ENCODE measurements around the gene ATP11A. TPM values are rescaled to one million over a fixed set of nuclear protein-coding genes. Genes with fewer than 3 reads are reported as not detected.

ATP11A gene
- total and polyA plus RNA-seq, 2 experiments from 2014 or later = 12.3 to 52.6 TPM

DNA sequence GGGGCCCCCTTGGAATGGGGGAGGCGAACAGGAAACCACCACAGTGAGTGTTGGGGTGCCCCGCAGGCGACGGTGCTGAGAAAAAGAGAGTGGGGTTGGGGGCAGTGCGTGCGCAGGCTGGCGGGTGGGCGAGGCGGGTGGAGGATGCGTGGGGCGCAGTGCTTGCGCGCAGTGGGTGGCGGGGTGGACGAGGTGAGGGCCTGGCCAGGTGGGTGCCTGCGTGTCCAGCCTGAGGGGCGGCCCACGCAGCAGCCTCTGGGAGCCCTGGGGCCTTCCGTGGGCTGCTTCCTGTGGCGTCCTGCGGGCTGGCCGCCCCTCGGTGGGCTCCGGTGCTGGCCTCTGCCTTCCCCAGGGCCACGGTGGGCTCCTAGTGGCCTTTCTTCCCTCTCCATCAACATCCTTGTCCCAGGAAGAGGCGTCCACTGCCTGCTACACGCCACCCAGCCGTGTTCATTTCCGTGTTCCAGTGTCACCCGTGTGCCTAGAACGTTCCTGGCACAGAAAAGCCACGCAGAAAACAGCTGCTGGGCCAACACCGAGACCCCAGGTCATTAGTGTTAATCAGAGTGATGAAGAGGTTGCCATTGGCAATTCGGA lies 7.1 kb downstream of the ATP11A start:
- no peak for TF ChIP-seq JUNB (IDR thresholded peaks at IDR 0.05; ENCODE audit: unreplicated experiment)
- TF ChIP-seq, protein P1, sequence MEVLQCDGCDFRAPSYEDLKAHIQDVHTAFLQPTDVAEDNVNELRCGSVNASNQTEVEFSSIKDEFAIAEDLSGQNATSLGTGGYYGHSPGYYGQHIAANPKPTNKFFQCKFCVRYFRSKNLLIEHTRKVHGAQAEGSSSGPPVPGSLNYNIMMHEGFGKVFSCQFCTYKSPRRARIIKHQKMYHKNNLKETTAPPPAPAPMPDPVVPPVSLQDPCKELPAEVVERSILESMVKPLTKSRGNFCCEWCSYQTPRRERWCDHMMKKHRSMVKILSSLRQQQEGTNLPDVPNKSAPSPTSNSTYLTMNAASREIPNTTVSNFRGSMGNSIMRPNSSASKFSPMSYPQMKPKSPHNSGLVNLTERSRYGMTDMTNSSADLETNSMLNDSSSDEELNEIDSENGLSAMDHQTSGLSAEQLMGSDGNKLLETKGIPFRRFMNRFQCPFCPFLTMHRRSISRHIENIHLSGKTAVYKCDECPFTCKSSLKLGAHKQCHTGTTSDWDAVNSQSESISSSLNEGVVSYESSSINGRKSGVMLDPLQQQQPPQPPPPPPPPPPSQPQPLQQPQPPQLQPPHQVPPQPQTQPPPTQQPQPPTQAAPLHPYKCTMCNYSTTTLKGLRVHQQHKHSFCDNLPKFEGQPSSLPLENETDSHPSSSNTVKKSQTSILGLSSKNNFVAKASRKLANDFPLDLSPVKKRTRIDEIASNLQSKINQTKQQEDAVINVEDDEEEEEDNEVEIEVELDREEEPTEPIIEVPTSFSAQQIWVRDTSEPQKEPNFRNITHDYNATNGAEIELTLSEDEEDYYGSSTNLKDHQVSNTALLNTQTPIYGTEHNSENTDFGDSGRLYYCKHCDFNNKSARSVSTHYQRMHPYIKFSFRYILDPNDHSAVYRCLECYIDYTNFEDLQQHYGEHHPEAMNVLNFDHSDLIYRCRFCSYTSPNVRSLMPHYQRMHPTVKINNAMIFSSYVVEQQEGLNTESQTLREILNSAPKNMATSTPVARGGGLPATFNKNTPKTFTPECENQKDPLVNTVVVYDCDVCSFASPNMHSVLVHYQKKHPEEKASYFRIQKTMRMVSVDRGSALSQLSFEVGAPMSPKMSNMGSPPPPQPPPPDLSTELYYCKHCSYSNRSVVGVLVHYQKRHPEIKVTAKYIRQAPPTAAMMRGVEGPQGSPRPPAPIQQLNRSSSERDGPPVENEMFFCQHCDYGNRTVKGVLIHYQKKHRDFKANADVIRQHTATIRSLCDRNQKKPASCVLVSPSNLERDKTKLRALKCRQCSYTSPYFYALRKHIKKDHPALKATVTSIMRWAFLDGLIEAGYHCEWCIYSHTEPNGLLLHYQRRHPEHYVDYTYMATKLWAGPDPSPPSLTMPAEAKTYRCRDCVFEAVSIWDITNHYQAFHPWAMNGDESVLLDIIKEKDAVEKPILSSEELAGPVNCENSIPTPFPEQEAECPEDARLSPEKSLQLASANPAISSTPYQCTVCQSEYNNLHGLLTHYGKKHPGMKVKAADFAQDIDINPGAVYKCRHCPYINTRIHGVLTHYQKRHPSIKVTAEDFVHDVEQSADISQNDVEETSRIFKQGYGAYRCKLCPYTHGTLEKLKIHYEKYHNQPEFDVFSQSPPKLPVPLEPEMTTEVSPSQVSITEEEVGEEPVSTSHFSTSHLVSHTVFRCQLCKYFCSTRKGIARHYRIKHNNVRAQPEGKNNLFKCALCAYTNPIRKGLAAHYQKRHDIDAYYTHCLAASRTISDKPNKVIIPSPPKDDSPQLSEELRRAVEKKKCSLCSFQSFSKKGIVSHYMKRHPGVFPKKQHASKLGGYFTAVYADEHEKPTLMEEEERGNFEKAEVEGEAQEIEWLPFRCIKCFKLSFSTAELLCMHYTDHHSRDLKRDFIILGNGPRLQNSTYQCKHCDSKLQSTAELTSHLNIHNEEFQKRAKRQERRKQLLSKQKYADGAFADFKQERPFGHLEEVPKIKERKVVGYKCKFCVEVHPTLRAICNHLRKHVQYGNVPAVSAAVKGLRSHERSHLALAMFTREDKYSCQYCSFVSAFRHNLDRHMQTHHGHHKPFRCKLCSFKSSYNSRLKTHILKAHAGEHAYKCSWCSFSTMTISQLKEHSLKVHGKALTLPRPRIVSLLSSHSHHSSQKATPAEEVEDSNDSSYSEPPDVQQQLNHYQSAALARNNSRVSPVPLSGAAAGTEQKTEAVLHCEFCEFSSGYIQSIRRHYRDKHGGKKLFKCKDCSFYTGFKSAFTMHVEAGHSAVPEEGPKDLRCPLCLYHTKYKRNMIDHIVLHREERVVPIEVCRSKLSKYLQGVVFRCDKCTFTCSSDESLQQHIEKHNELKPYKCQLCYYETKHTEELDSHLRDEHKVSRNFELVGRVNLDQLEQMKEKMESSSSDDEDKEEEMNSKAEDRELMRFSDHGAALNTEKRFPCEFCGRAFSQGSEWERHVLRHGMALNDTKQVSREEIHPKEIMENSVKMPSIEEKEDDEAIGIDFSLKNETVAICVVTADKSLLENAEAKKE (CRISPR knock-in tag; IDR thresholded peaks at IDR 0.05) = no peak
- TF ChIP-seq EZH2phosphoT487 (IDR thresholded peaks at IDR 0.05; ENCODE audit: unreplicated experiment) = no peak
- no peak for TF ChIP-seq EZH2 (IDR thresholded peaks at IDR 0.05; ENCODE audit: low read depth, unreplicated experiment)
- TF ChIP-seq POLR2AphosphoS5 (IDR thresholded peaks at IDR 0.05; ENCODE audit: low read depth) = no peak
- TF ChIP-seq ZNF331 (CRISPR knock-in tag; IDR thresholded peaks at IDR 0.05; ENCODE audit: low read depth) = no peak
- TF ChIP-seq, protein P2, sequence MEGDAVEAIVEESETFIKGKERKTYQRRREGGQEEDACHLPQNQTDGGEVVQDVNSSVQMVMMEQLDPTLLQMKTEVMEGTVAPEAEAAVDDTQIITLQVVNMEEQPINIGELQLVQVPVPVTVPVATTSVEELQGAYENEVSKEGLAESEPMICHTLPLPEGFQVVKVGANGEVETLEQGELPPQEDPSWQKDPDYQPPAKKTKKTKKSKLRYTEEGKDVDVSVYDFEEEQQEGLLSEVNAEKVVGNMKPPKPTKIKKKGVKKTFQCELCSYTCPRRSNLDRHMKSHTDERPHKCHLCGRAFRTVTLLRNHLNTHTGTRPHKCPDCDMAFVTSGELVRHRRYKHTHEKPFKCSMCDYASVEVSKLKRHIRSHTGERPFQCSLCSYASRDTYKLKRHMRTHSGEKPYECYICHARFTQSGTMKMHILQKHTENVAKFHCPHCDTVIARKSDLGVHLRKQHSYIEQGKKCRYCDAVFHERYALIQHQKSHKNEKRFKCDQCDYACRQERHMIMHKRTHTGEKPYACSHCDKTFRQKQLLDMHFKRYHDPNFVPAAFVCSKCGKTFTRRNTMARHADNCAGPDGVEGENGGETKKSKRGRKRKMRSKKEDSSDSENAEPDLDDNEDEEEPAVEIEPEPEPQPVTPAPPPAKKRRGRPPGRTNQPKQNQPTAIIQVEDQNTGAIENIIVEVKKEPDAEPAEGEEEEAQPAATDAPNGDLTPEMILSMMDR (conservative IDR thresholded peaks at IDR 0.05; ENCODE audit: low read depth in 2 of 2) = no peak
- no peak for TF ChIP-seq NANOG (IDR thresholded peaks at IDR 0.05; ENCODE audit: borderline replicate concordance)
- Mint-ChIP-seq H3K4me3 (no peak overlapping the region), H3K27me3 (ENCODE audit: insufficient read depth, low read depth, poor library complexity) (peaks cover 14% of the 10 kb centered on the region), H3K9me3 (no peaks in the 10 kb centered on the region), H3K4me1 (peaks cover 52% of the 10 kb centered on the region), H3K36me3 (ENCODE audit: low read depth) (peaks cover 9% of the 10 kb centered on the region; the same call in 1 of the 3 replicates), H3K27ac (no peak overlapping the region)
- Histone ChIP-seq H3K4me3 (no peak overlapping the region), H3K9me2 (ENCODE audit: insufficient read depth) (no peaks in the 10 kb centered on the region), H3K4me2 (no peak overlapping the region), H3F3A (replicated peaks; ENCODE audit: low read depth) (no peaks in the 10 kb centered on the region), H3K79me2 (replicated peaks; ENCODE audit: insufficient read depth) (peaks cover 97% of the 10 kb centered on the region), H3K27me3 (ENCODE audit: insufficient read depth) (peaks cover under 1% of the 10 kb centered on the region), H3K4me1 (ENCODE audit: insufficient read depth) (peaks cover 18% of the 10 kb centered on the region), H3K27ac (ENCODE audit: low read depth) (no peak overlapping the region), H3K36me3 (ENCODE audit: insufficient read depth) (no peaks in the 10 kb centered on the region), H2AFZ (no peak overlapping the region), H4K20me1 (replicated peaks; ENCODE audit: insufficient read depth) (peaks cover 22% of the 10 kb centered on the region)
- DNase-seq (ENCODE audit: low spot score) (no peak), ATAC-seq (no peak)

All from GM23338 (cell line).